Activated CD8-positive, alpha-beta memory T cell treated with anti-CD3 and anti-CD28 coated beads for 48 hours (primary cell): ENCODE results near the gene DZANK1.
"Not testable (repeated sequence)": the region's sequence is repeated elsewhere in the genome, so short reads cannot be mapped to it uniquely, and the experiment has no call there.

Experiments used
- DNase-seq, 3 experiments: peaks; one replicate each; pipeline ENCODE4 v3.0.0-alpha.2; 2020; ENCODE audit warnings: low read depth in 2 of 3, low spot score in 2 of 3

Gene DZANK1

GRCh38 chr20:18466894-18467730 lies at the start of gene DZANK1, which contains the start of gene POLR3F:
Gene DZANK1 (minus strand): TSS chr20:18467030. CDS start chr20:18465358, 1,672 bp downstream.
Gene POLR3F (plus strand): TSS chr20:18467390. CDS start chr20:18467507, 117 bp downstream.
- DNase-seq, result peak; percentile 76 to 86 (median 83)

GRCh38 chr20:18515973-18516372 lies 49.1 kb upstream of the DZANK1 start:
- DNase-seq, result no peak

GRCh38 chr20:18514127-18514526 lies 47.3 kb upstream of the DZANK1 start:
- no peak for DNase-seq

- DNase-seq, result no peak
Measured at GRCh38 chr20:18513208-18513607, 46.4 kb upstream of the DZANK1 start.

GRCh38 chr20:18511571-18511970 lies 44.7 kb upstream of the DZANK1 start:
- DNase-seq, result no peak

GRCh38 chr20:18507218-18508191 lies 40.7 kb upstream of the DZANK1 start, which contains the start of gene SEC23B:
Gene SEC23B (plus strand): TSS chr20:18507940. CDS start chr20:18510836, 2,896 bp downstream.
- peak; percentile 89 to 96 (median 94) for DNase-seq

- no peak for DNase-seq
Measured at GRCh38 chr20:18506744-18507143, 39.9 kb upstream of the DZANK1 start.

GRCh38 chr20:18504479-18505060 lies 37.7 kb upstream of the DZANK1 start:
- no peak for DNase-seq

- DNase-seq, result not testable (repeated sequence)
Measured at GRCh38 chr20:18501672-18502071, 34.8 kb upstream of the DZANK1 start.

- no peak for DNase-seq
Measured at GRCh38 chr20:18497603-18498002, 30.8 kb upstream of the DZANK1 start.

GRCh38 chr20:18496740-18497592 lies 30.1 kb upstream of the DZANK1 start, which contains the start of gene RBBP9:
Gene RBBP9 (minus strand): TSS chr20:18497225. CDS start chr20:18497167, 58 bp downstream.
- peak; percentile 50 to 53 (median 52) for DNase-seq

- no peak for DNase-seq
Measured at GRCh38 chr20:18496042-18496441, 29.2 kb upstream of the DZANK1 start.

- no peak for DNase-seq
Measured at GRCh38 chr20:18488301-18488700, 21.5 kb upstream of the DZANK1 start.

- DNase-seq, result no peak
Measured at GRCh38 chr20:18481596-18481995, 14.8 kb upstream of the DZANK1 start.

- DNase-seq, result no peak
Measured at GRCh38 chr20:18477821-18478220, 11.0 kb upstream of the DZANK1 start.

GRCh38 chr20:18477218-18477617 lies 10.4 kb upstream of the DZANK1 start:
- no peak for DNase-seq

- no peak for DNase-seq
Measured at GRCh38 chr20:18466574-18466893, 296 bp downstream of the DZANK1 start.

- DNase-seq, result no peak
Measured at GRCh38 chr20:18465536-18466200, 1.2 kb downstream of the DZANK1 start.

GRCh38 chr20:18456600-18456999 lies 10.2 kb downstream of the DZANK1 start:
- DNase-seq, result no peak

- DNase-seq, result no peak
Measured at GRCh38 chr20:18443886-18444285, 22.9 kb downstream of the DZANK1 start.
